ENCODE results near the gene POU2F1. TPM values are rescaled to one million over a fixed set of nuclear protein-coding genes. Genes with fewer than 3 reads are reported as not detected.
A peak's percentile ranks its signal among the peaks of the same experiment; 100 is the strongest.

Gene POU2F1
- total RNA-seq, 1 donor from 2014 or later: 20.2 TPM

GRCh38 chr1:167420510-167420909, 199.8 kb downstream of the POU2F1 start:
- Mint-ChIP-seq H3K36me3 (ENCODE audit: low read depth) (peaks cover 12% of the 10 kb centered on the region), H3K27ac (no peak overlapping the region)

GRCh38 chr1:167423684-167424619, 203.3 kb downstream of the POU2F1 start:
- Mint-ChIP-seq H3K27ac (no peak overlapping the region), H3K27me3 (ENCODE audit: insufficient read depth) (no peaks in the 10 kb centered on the region), H3K9me3 (no peaks in the 10 kb centered on the region), H3K4me1 (ENCODE audit: low read depth) (peaks cover 9% of the 10 kb centered on the region), H3K4me3 (no peak overlapping the region), H3K36me3 (ENCODE audit: low read depth) (peaks cover 7% of the 10 kb centered on the region)
- intact Hi-C loops (cut with micrococcal nuclease): loop anchor here (2.0 kb wide), 1 partner anchor 15 kb away; no protein-coding TSS in a partner anchor
- DNase-seq (ENCODE audit: low spot score): no peak

More at GRCh38 chr1:167420510-167420909, 199.8 kb downstream of the POU2F1 start:
- Mint-ChIP-seq H3K4me3 (no peak overlapping the region), H3K4me1 (ENCODE audit: low read depth) (no peaks in the 10 kb centered on the region), H3K27me3 (ENCODE audit: insufficient read depth) (no peaks in the 10 kb centered on the region), H3K9me3 (no peaks in the 10 kb centered on the region)
- DNase-seq (ENCODE audit: low spot score): no peak
- intact Hi-C loops (cut with micrococcal nuclease): no loop called here

- Mint-ChIP-seq H3K27ac (no peak overlapping the region), H3K4me1 (ENCODE audit: low read depth) (peaks cover 16% of the 10 kb centered on the region), H3K27me3 (ENCODE audit: insufficient read depth) (no peaks in the 10 kb centered on the region), H3K4me3 (no peak overlapping the region), H3K9me3 (no peaks in the 10 kb centered on the region), H3K36me3 (ENCODE audit: low read depth) (peaks cover 10% of the 10 kb centered on the region)
- intact Hi-C loops (cut with micrococcal nuclease): loop anchor here (2.0 kb wide), 1 partner anchor 13 kb away; no protein-coding TSS in a partner anchor
- DNase-seq (ENCODE audit: low spot score): no peak
These were observed 204.8 kb downstream of the POU2F1 start for GRCh38 chr1:167425482-167425881.

GRCh38 chr1:167426716-167427115, 206.0 kb downstream of the POU2F1 start:
- intact Hi-C loops (cut with micrococcal nuclease): no loop called here
- H3K4me1 Mint-ChIP-seq (ENCODE audit: low read depth): peaks cover 22% of the 10 kb centered on the region
- no peaks in the 10 kb centered on the region for H3K9me3 Mint-ChIP-seq
- no peak overlapping the region for H3K4me3 Mint-ChIP-seq
- H3K27ac Mint-ChIP-seq: peak overlapping the region; percentile 0
- DNase-seq (ENCODE audit: low spot score): no peak
- H3K36me3 Mint-ChIP-seq (ENCODE audit: low read depth): peaks cover 14% of the 10 kb centered on the region
- no peaks in the 10 kb centered on the region for H3K27me3 Mint-ChIP-seq (ENCODE audit: insufficient read depth)

GRCh38 chr1:167427848-167428247, 207.2 kb downstream of the POU2F1 start:
- no peak for DNase-seq (ENCODE audit: low spot score)
- Mint-ChIP-seq H3K9me3 (no peaks in the 10 kb centered on the region), H3K4me3 (no peak overlapping the region), H3K27me3 (ENCODE audit: insufficient read depth) (no peaks in the 10 kb centered on the region), H3K4me1 (ENCODE audit: low read depth) (peaks cover 22% of the 10 kb centered on the region), H3K27ac (peak overlapping the region; percentile 44), H3K36me3 (ENCODE audit: low read depth) (peaks cover 16% of the 10 kb centered on the region)
- intact Hi-C loops (cut with micrococcal nuclease): no loop called here

GRCh38 chr1:167428395-167428794, 207.7 kb downstream of the POU2F1 start:
- Mint-ChIP-seq H3K27me3 (ENCODE audit: insufficient read depth) (no peaks in the 10 kb centered on the region), H3K4me3 (no peak overlapping the region), H3K4me1 (ENCODE audit: low read depth) (peaks cover 22% of the 10 kb centered on the region)

GRCh38 chr1:167429612-167430011, 208.9 kb downstream of the POU2F1 start:
- H3K4me3 Mint-ChIP-seq: no peak overlapping the region
- H3K27me3 Mint-ChIP-seq (ENCODE audit: insufficient read depth): no peaks in the 10 kb centered on the region
- no peak for DNase-seq (ENCODE audit: low spot score)
- no peak overlapping the region for H3K27ac Mint-ChIP-seq
- H3K9me3 Mint-ChIP-seq: no peaks in the 10 kb centered on the region
- peaks cover 22% of the 10 kb centered on the region for H3K4me1 Mint-ChIP-seq (ENCODE audit: low read depth)
- intact Hi-C loops (cut with micrococcal nuclease): loop anchor here (10.0 kb wide), 1 partner anchor 55 kb away; no protein-coding TSS in a partner anchor
- peaks cover 22% of the 10 kb centered on the region for H3K36me3 Mint-ChIP-seq (ENCODE audit: low read depth)

More at GRCh38 chr1:167428395-167428794, 207.7 kb downstream of the POU2F1 start:
- Mint-ChIP-seq H3K9me3 (no peaks in the 10 kb centered on the region), H3K36me3 (ENCODE audit: low read depth) (peaks cover 18% of the 10 kb centered on the region), H3K27ac (peak overlapping the region; percentile 44)
- DNase-seq (ENCODE audit: low spot score): no peak
- intact Hi-C loops (cut with micrococcal nuclease): no loop called here

GRCh38 chr1:167430134-167430848, 209.6 kb downstream of the POU2F1 start:
- DNase-seq (ENCODE audit: low spot score): no peak
- peaks cover 23% of the 10 kb centered on the region for H3K36me3 Mint-ChIP-seq (ENCODE audit: low read depth)
- H3K27ac Mint-ChIP-seq: peak overlapping the region; percentile 68
- H3K27me3 Mint-ChIP-seq (ENCODE audit: insufficient read depth): no peaks in the 10 kb centered on the region
- no peak overlapping the region for H3K4me3 Mint-ChIP-seq
- no peaks in the 10 kb centered on the region for H3K9me3 Mint-ChIP-seq
- peaks cover 22% of the 10 kb centered on the region for H3K4me1 Mint-ChIP-seq (ENCODE audit: low read depth)
- intact Hi-C loops (cut with micrococcal nuclease): loop anchor here (10.0 kb wide), 1 partner anchor 55 kb away; no protein-coding TSS in a partner anchor

- DNase-seq (ENCODE audit: low spot score): no peak
- H3K27me3 Mint-ChIP-seq (ENCODE audit: insufficient read depth): no peaks in the 10 kb centered on the region
- intact Hi-C loops (cut with micrococcal nuclease): loop anchor here (10.0 kb wide), 1 partner anchor 56 kb away; no protein-coding TSS in a partner anchor
- H3K36me3 Mint-ChIP-seq (ENCODE audit: low read depth): peaks cover 28% of the 10 kb centered on the region
- H3K4me1 Mint-ChIP-seq (ENCODE audit: low read depth): peaks cover 26% of the 10 kb centered on the region
- H3K4me3 Mint-ChIP-seq: no peak overlapping the region
- no peaks in the 10 kb centered on the region for H3K9me3 Mint-ChIP-seq
- H3K27ac Mint-ChIP-seq: peak overlapping the region; percentile 63
These were observed 210.2 kb downstream of the POU2F1 start for GRCh38 chr1:167430849-167431242.

- H3K4me3 Mint-ChIP-seq: no peak overlapping the region
- H3K27ac Mint-ChIP-seq: peak overlapping the region; percentile 63
- no peaks in the 10 kb centered on the region for H3K27me3 Mint-ChIP-seq (ENCODE audit: insufficient read depth)
- DNase-seq (ENCODE audit: low spot score): no peak
- H3K36me3 Mint-ChIP-seq (ENCODE audit: low read depth): peaks cover 33% of the 10 kb centered on the region
- no peaks in the 10 kb centered on the region for H3K9me3 Mint-ChIP-seq
- H3K4me1 Mint-ChIP-seq (ENCODE audit: low read depth): peaks cover 32% of the 10 kb centered on the region
- intact Hi-C loops (cut with micrococcal nuclease): loop anchor here (10.0 kb wide), 1 partner anchor 57 kb away; no protein-coding TSS in a partner anchor
These were observed 210.7 kb downstream of the POU2F1 start for GRCh38 chr1:167431261-167431908.

- H3K4me3 Mint-ChIP-seq: no peak overlapping the region
- intact Hi-C loops (cut with micrococcal nuclease): loop anchor here (10.0 kb wide), 1 partner anchor 57 kb away; no protein-coding TSS in a partner anchor
- no peak overlapping the region for H3K27ac Mint-ChIP-seq
These were observed 211.4 kb downstream of the POU2F1 start for GRCh38 chr1:167431909-167432650.

GRCh38 chr1:167432780-167433179, 212.1 kb downstream of the POU2F1 start:
- no peaks in the 10 kb centered on the region for H3K27me3 Mint-ChIP-seq (ENCODE audit: insufficient read depth)
- H3K27ac Mint-ChIP-seq: no peak overlapping the region
- intact Hi-C loops (cut with micrococcal nuclease): loop anchor here (10.0 kb wide), 1 partner anchor 58 kb away; no protein-coding TSS in a partner anchor
- DNase-seq (ENCODE audit: low spot score): no peak
- H3K36me3 Mint-ChIP-seq (ENCODE audit: low read depth): peaks cover 41% of the 10 kb centered on the region
- no peak overlapping the region for H3K4me3 Mint-ChIP-seq
- no peaks in the 10 kb centered on the region for H3K9me3 Mint-ChIP-seq
- H3K4me1 Mint-ChIP-seq (ENCODE audit: low read depth): peaks cover 42% of the 10 kb centered on the region

More at GRCh38 chr1:167431909-167432650, 211.4 kb downstream of the POU2F1 start:
- H3K27me3 Mint-ChIP-seq (ENCODE audit: insufficient read depth): no peaks in the 10 kb centered on the region
- H3K9me3 Mint-ChIP-seq: no peaks in the 10 kb centered on the region
- H3K4me1 Mint-ChIP-seq (ENCODE audit: low read depth): peaks cover 38% of the 10 kb centered on the region
- DNase-seq (ENCODE audit: low spot score): no peak
- H3K36me3 Mint-ChIP-seq (ENCODE audit: low read depth): peaks cover 37% of the 10 kb centered on the region
